ENCODE results near the gene IQSEC1. TPM values are rescaled to one million over a fixed set of nuclear protein-coding genes. Genes with fewer than 3 reads are reported as not detected.

The IQSEC1 gene
- total and polyA plus RNA-seq, 2 donors (not counting 1 experiment from before 2014, with no cell fraction given) = 96.7 to 222 TPM

DNA sequence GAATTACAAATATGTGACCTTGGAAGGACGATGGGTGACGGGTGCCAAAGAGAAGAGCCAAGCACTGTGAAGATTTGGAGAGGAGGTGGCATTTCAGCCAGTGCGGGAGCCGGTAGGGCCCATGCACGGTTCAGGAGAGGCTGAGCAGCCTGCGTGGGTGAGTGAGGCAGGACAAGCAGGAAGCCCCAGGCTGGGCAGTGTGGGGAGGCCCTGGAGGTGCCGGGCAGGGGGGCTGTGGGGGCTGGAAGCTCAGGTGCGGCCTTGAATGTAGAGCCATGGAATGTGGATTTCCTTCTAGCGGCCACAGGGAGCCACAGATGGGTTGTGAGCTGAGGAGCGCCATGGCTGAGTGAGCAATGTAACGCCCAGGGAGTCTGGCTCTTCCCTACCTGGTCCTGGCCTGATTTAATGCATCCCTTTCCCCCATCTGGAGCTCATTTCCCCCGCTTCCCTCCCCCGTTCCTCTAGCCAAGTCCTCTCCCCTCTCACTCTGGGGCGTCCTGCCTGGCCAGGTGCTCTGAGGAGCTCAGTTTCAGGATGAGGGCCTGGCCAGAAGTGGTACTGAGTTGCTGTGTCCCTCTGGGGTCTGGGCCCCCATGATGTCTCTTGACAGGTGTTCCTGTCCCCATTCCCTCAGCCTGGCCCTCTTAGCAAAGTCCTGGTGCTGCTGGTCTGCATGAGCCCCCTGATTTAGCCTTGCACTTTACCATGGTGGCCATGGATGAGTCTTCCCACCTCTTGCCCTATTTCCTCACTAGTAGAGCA lies 41.8 kb upstream of the IQSEC1 start:
- no peak overlapping the region for H3K4me3 Mint-ChIP-seq
- Histone ChIP-seq H4K20me1 (ENCODE audit: control insufficient read depth, insufficient read depth, low read length, poor library complexity, severe bottlenecking) (no peaks in the 10 kb centered on the region), H2AFZ (ENCODE audit: insufficient read depth, low read depth, low read length, poor library complexity, severe bottlenecking) (no peak overlapping the region), H3K4me1 (ENCODE audit: control insufficient read depth in 2 of 2, insufficient read depth in 2 of 2, low read length in 2 of 2) (peaks cover 61 to 62% of the 10 kb centered on the region in 2 donors), H3K79me2 (ENCODE audit: control insufficient read depth, insufficient read depth, low read length) (peaks cover 11% of the 10 kb centered on the region), H3K9me3 (ENCODE audit: control extremely low read depth in 1 of 3, control insufficient read depth in 2 of 3, insufficient read depth in 1 of 3, low read length in 2 of 3) (no peaks in the 10 kb centered on the region), H3K27me3 (replicated peaks in 1 of 4; ENCODE audit: control extremely low read depth in 1 of 4, control insufficient read depth in 3 of 4, insufficient read depth in 4 of 4, low read length in 3 of 4) (peaks cover 0 to 3% (median 0%) of the 10 kb centered on the region in 4 experiments), H3K4me3 (ENCODE audit: control extremely low read depth in 1 of 5, extremely low read depth in 1 of 5, insufficient read depth in 1 of 5, low read depth in 2 of 5, low read length in 4 of 5) (no peak overlapping the region), H3K9ac (ENCODE audit: low read length) (no peak overlapping the region), H3K4me2 (replicated peaks; ENCODE audit: low read depth, low read length, poor library complexity, severe bottlenecking) (no peak overlapping the region), H3K27ac (ENCODE audit: low read length in 2 of 2) (no peak overlapping the region), H3K36me3 (replicated peaks in 1 of 2; ENCODE audit: control extremely low read depth in 1 of 2, control insufficient read depth in 1 of 2, extremely low read depth in 1 of 2, insufficient read depth in 2 of 2, low read length in 1 of 2) (no peaks in the 10 kb centered on the region)
- no peaks in the 10 kb centered on the region for H3K27me3 Mint-ChIP-seq
- intact Hi-C loops (cut with micrococcal nuclease) = loop anchor here (5.0 to 10.0 kb wide), 4 partner anchors 93 to 1832 kb away; partner anchors contain the start of genes CHCHD4 and NR2C2
- no peaks in the 10 kb centered on the region for H3K9me3 Mint-ChIP-seq (ENCODE audit: insufficient read depth)
- peaks cover 60% of the 10 kb centered on the region for H3K4me1 Mint-ChIP-seq
- WGBS (ENCODE audit: insufficient coverage) = 90% methylated on average over 14 of the region's 14 CpGs
- H3K27ac Mint-ChIP-seq = peak overlapping the region; percentile 41
- POLR2A ChIA-PET = no interaction called here
- DNase-seq (no peak), ATAC-seq (ENCODE audit: low read depth) (no peak)
- CTCF ChIA-PET = interaction anchor here (0.5 to 5.8 kb wide), 2 partner anchors 22 to 348 kb away, joined by 3 to 64 read pairs; no protein-coding TSS in a partner anchor
- no peak for TF ChIP-seq EZH2 (IDR thresholded peaks at IDR 0.05; ENCODE audit: borderline replicate concordance, insufficient read depth, low read depth, low read length, poor library complexity, severe bottlenecking)
- TF ChIP-seq, protein P1, sequence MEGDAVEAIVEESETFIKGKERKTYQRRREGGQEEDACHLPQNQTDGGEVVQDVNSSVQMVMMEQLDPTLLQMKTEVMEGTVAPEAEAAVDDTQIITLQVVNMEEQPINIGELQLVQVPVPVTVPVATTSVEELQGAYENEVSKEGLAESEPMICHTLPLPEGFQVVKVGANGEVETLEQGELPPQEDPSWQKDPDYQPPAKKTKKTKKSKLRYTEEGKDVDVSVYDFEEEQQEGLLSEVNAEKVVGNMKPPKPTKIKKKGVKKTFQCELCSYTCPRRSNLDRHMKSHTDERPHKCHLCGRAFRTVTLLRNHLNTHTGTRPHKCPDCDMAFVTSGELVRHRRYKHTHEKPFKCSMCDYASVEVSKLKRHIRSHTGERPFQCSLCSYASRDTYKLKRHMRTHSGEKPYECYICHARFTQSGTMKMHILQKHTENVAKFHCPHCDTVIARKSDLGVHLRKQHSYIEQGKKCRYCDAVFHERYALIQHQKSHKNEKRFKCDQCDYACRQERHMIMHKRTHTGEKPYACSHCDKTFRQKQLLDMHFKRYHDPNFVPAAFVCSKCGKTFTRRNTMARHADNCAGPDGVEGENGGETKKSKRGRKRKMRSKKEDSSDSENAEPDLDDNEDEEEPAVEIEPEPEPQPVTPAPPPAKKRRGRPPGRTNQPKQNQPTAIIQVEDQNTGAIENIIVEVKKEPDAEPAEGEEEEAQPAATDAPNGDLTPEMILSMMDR (IDR thresholded peaks at IDR 0.05) = no peak
